GM23338 (cell line): ENCODE results near the gene MAP2K5. TPM values are rescaled to one million over a fixed set of nuclear protein-coding genes. Genes with fewer than 3 reads are reported as not detected.

Source experiments
- ATAC-seq: fragments of 200-7000 bp; cut with Tn5 transposase; 3 replicates; pipeline ENCODE4 v1.9.1; 2020
- DNase-seq: peaks from one replicate; pipeline ENCODE4 v3.0.0-alpha.2; 2015; ENCODE audit warnings: low spot score
- H2AFZ ChIP-seq: fragments of 200-600 bp; sonication (generic); 2 replicates; pipeline ENCODE4 v1.8.0; 2016; ENCODE audit warnings: antibody characterized with exemption, mild to moderate bottlenecking, moderate library complexity
- H3F3A ChIP-seq: fragments of 200-600 bp; sonication (generic); replicated peaks from 2 replicates; pipeline ENCODE4 v1.8.0; 2017; ENCODE audit warnings: antibody characterized with exemption, mixed run types, low read depth
- H3K27ac ChIP-seq: fragments of 200-600 bp; sonication (generic); 2 replicates; pipeline ENCODE4 v1.6.1; 2016; ENCODE audit warnings: low read depth
- H3K27me3 ChIP-seq: fragments of 200-600 bp; sonication (generic); 2 replicates; pipeline ENCODE4 v1.8.0; 2016; ENCODE audit warnings: mild to moderate bottlenecking, mixed run types, moderate library complexity; ENCODE audit not compliant: insufficient read depth
- H3K36me3 ChIP-seq: fragments of 200-600 bp; sonication (generic); 2 replicates; pipeline ENCODE4 v1.8.0; 2016; ENCODE audit warnings: mild to moderate bottlenecking; ENCODE audit not compliant: insufficient read depth
- H3K4me1 ChIP-seq: fragments of 200-600 bp; sonication (generic); 2 replicates; pipeline ENCODE4 v1.8.0; 2016; ENCODE audit warnings: mild to moderate bottlenecking, moderate library complexity; ENCODE audit not compliant: insufficient read depth
- H3K4me2 ChIP-seq: fragments of 200-600 bp; sonication (generic); 2 replicates; pipeline ENCODE4 v1.7.1; 2017; ENCODE audit warnings: mixed run types
- H3K4me3 ChIP-seq: fragments of 200-600 bp; sonication (generic); 2 replicates; pipeline ENCODE4 v1.6.1; 2016; ENCODE audit warnings: mixed run types
- H3K79me2 ChIP-seq: fragments of 200-600 bp; sonication (generic); replicated peaks from 2 replicates; pipeline ENCODE4 v1.8.0; 2017; ENCODE audit warnings: mild to moderate bottlenecking; ENCODE audit not compliant: insufficient read depth
- H3K9me2 ChIP-seq: fragments of 200-600 bp; sonication (generic); 2 replicates; pipeline ENCODE4 v1.8.0; 2017; ENCODE audit not compliant: insufficient read depth
- H4K20me1 ChIP-seq: fragments of 200-600 bp; sonication (generic); replicated peaks from 2 replicates; pipeline ENCODE4 v1.8.0; 2017; ENCODE audit warnings: mild to moderate bottlenecking; ENCODE audit not compliant: insufficient read depth
- H3K27ac Mint-ChIP-seq: 2 replicates; pipeline ENCODE4 v1.8.0; 2020; ENCODE audit warnings: inconsistent platforms, mild to moderate bottlenecking, moderate library complexity, mixed read lengths
- H3K27me3 Mint-ChIP-seq: 3 replicates; pipeline ENCODE4 v1.8.0; 2022; ENCODE audit warnings: low read depth, mild to moderate bottlenecking, moderate library complexity, mixed read lengths, inconsistent platforms; ENCODE audit not compliant: insufficient read depth, poor library complexity
- H3K36me3 Mint-ChIP-seq: 3 replicates; pipeline ENCODE4 v1.8.0; 2021; ENCODE audit warnings: low read depth, mild to moderate bottlenecking, inconsistent platforms, moderate library complexity, mixed read lengths
- H3K4me1 Mint-ChIP-seq: 3 replicates; pipeline ENCODE4 v1.8.0; 2020; ENCODE audit warnings: mild to moderate bottlenecking, inconsistent platforms, mixed read lengths
- H3K4me3 Mint-ChIP-seq: 3 replicates; pipeline ENCODE4 v1.8.0; 2021; ENCODE audit warnings: moderate library complexity, mild to moderate bottlenecking, inconsistent platforms, mixed read lengths
- H3K9me3 Mint-ChIP-seq: 3 replicates; pipeline ENCODE4 v1.8.0; 2020; ENCODE audit warnings: moderate library complexity, mild to moderate bottlenecking, inconsistent platforms, mixed read lengths
- ETS1 ChIP-seq: IDR thresholded peaks from 2 replicates; pipeline ENCODE4 v1.6.1; 2016; ENCODE audit warnings: antibody characterized with exemption
- EZH2 ChIP-seq: fragments of 200-600 bp; sonication (generic); IDR thresholded peaks from one replicate; pipeline ENCODE4 v1.8.0; 2017; ENCODE audit warnings: antibody characterized with exemption, mild to moderate bottlenecking, low read depth; ENCODE audit not compliant: unreplicated experiment
- EZH2phosphoT487 ChIP-seq: fragments of 200-600 bp; sonication (generic); IDR thresholded peaks from one replicate; pipeline ENCODE4 v1.8.1; 2018; ENCODE audit warnings: antibody characterized with exemption; ENCODE audit not compliant: unreplicated experiment
- JUNB ChIP-seq: IDR thresholded peaks from one replicate; pipeline ENCODE4 v1.6.1; 2016; ENCODE audit warnings: antibody characterized with exemption; ENCODE audit not compliant: unreplicated experiment
- NANOG ChIP-seq: IDR thresholded peaks from 2 replicates; pipeline ENCODE4 v1.6.1; 2016; ENCODE audit warnings: antibody characterized with exemption, borderline replicate concordance
- POLR2AphosphoS5 ChIP-seq: IDR thresholded peaks from 2 replicates; pipeline ENCODE4 v1.6.1; 2016; ENCODE audit warnings: antibody characterized with exemption, low read depth
- REST ChIP-seq: IDR thresholded peaks from one replicate; pipeline ENCODE4 v1.6.1; 2018; ENCODE audit warnings: antibody characterized with exemption; ENCODE audit not compliant: unreplicated experiment
- STAT1 ChIP-seq: IDR thresholded peaks from one replicate; pipeline ENCODE4 v1.6.1; 2016; ENCODE audit warnings: antibody characterized with exemption; ENCODE audit not compliant: unreplicated experiment
- ZNF114 ChIP-seq: fragments of 250-450 bp; sonication (Bioruptor Pico); IDR thresholded peaks from 2 replicates; pipeline ENCODE4 v1.5.0; 2020; ENCODE audit warnings: mild to moderate bottlenecking, moderate library complexity
- ZNF331 ChIP-seq: fragments of 250-450 bp; sonication (Bioruptor Pico); IDR thresholded peaks from 2 replicates; pipeline ENCODE4 v1.5.0; 2020; ENCODE audit warnings: low read depth, mild to moderate bottlenecking, moderate library complexity
- ZNF462 ChIP-seq: fragments of 250-450 bp; sonication (Bioruptor Pico); IDR thresholded peaks from 2 replicates; pipeline ENCODE4 v1.5.0; 2020; ENCODE audit warnings: mild to moderate bottlenecking, moderate library complexity
- polyA plus RNA-seq: library from polyadenylated mRNA; unstranded; fragments of >200 nt; fragmentation: Nextera tagmentation; extraction: Ambion mirVana; gene quantifications from 2 replicates; pipeline ENCODE4 v1.2.1, GENCODE V29; 2016
- total RNA-seq: library from RNA; depleted of rRNA; stranded (reverse); fragments of >200 nt; shearing (Covaris generic); gene quantifications from 2 replicates; pipeline ENCODE4 v1.2.3, GENCODE V29; 2014

MAP2K5 gene
- total and polyA plus RNA-seq, 2 experiments from 2014 or later = 6.5 to 13.6 TPM

GRCh38 chr15:67608638-67608959 is 66.1 kb downstream of the MAP2K5 start (continued):
- TF ChIP-seq REST (no peak), ETS1 (no peak), JUNB (no peak), NANOG (no peak)

- no peaks in the 10 kb centered on the region for H3K36me3 ChIP-seq
- peaks cover 9% of the 10 kb centered on the region; the same call in 1 of the 2 replicates for H3K4me1 ChIP-seq
- ATAC-seq = peak; percentile 74
- H3K4me3 ChIP-seq = no peak overlapping the region
- no peaks in the 10 kb centered on the region for H4K20me1 ChIP-seq
- no peaks in the 10 kb centered on the region for H3K9me2 ChIP-seq
- no peaks in the 10 kb centered on the region for H3K27me3 ChIP-seq
- no peaks in the 10 kb centered on the region for H3F3A ChIP-seq
- no peak overlapping the region for H2AFZ ChIP-seq
- no peak overlapping the region for H3K4me3 Mint-ChIP-seq
- H3K27ac Mint-ChIP-seq = no peak overlapping the region
- no peaks in the 10 kb centered on the region for H3K36me3 Mint-ChIP-seq
- peaks cover 9% of the 10 kb centered on the region; the same call in 2 of the 3 replicates for H3K4me1 Mint-ChIP-seq
- DNase-seq = peak; percentile 19
- H3K27ac ChIP-seq = no peak overlapping the region
- H3K27me3 Mint-ChIP-seq = no peaks in the 10 kb centered on the region
- H3K9me3 Mint-ChIP-seq = no peaks in the 10 kb centered on the region
- no peak overlapping the region for H3K4me2 ChIP-seq
- H3K79me2 ChIP-seq = no peaks in the 10 kb centered on the region
- TF ChIP-seq POLR2AphosphoS5 (no peak), ZNF462 (no peak), STAT1 (no peak), ETS1 (no peak), NANOG (no peak), EZH2phosphoT487 (no peak), ZNF114 (CRISPR knock-in tag) (no peak), JUNB (no peak), ZNF331 (CRISPR knock-in tag) (no peak), EZH2 (no peak)
Observed at GRCh38 chr15:67611370-67612369, 69.2 kb downstream of the MAP2K5 start.
